Mesendoderm (in vitro differentiated cells): ENCODE results near the gene CDH23.

ENCODE experiments used
- DNase-seq: peaks from one replicate; pipeline ENCODE4 v3.0.0; 2013
- H2AK5ac ChIP-seq: 2 replicates; pipeline ENCODE4 v1.6.1; 2013; ENCODE audit warnings: low read length, inconsistent platforms
- H2BK120ac ChIP-seq: 2 replicates; pipeline ENCODE4 v1.6.1; 2013; ENCODE audit warnings: low read depth, mild to moderate bottlenecking, low read length, moderate library complexity, mixed read lengths
- H2BK15ac ChIP-seq: replicated peaks from 2 replicates; pipeline ENCODE4 v1.6.1; 2013; ENCODE audit warnings: low read depth, mild to moderate bottlenecking, moderate library complexity
- H2BK5ac ChIP-seq: 2 replicates; pipeline ENCODE4 v1.6.1; 2013; ENCODE audit warnings: low read length, inconsistent platforms
- H3K18ac ChIP-seq: 2 replicates; pipeline ENCODE4 v1.6.1; 2013; ENCODE audit warnings: mild to moderate bottlenecking, low read length, mixed read lengths
- H3K23ac ChIP-seq: one replicate; pipeline ENCODE4 v1.6.1; 2013; ENCODE audit warnings: low read length
- H3K27ac ChIP-seq: 2 replicates; pipeline ENCODE4 v1.5.1; 2013; ENCODE audit warnings: low read depth, mild to moderate bottlenecking, inconsistent platforms, low read length, moderate library complexity
- H3K27me3 ChIP-seq: 2 replicates; pipeline ENCODE4 v1.6.1; 2013; ENCODE audit warnings: low read length, control low read depth, mild to moderate bottlenecking, inconsistent platforms; ENCODE audit not compliant: insufficient read depth, poor library complexity
- H3K36me3 ChIP-seq: 2 replicates; pipeline ENCODE4 v1.6.1; 2013; ENCODE audit warnings: low read length, inconsistent platforms; ENCODE audit not compliant: control insufficient read depth, insufficient read depth
- H3K4ac ChIP-seq: one replicate; pipeline ENCODE4 v1.6.1; 2013; ENCODE audit warnings: low read depth, mild to moderate bottlenecking, low read length, moderate library complexity
- H3K4me1 ChIP-seq: 2 replicates; pipeline ENCODE4 v1.6.1; 2013; ENCODE audit warnings: low read depth, low read length, inconsistent platforms; ENCODE audit not compliant: control insufficient read depth
- H3K4me2 ChIP-seq: 2 replicates; pipeline ENCODE4 v1.6.1; 2013; ENCODE audit warnings: low read length
- H3K4me3 ChIP-seq: 2 replicates; pipeline ENCODE4 v1.5.1; 2013; ENCODE audit warnings: mild to moderate bottlenecking, low read length
- H3K56ac ChIP-seq: one replicate; pipeline ENCODE4 v1.6.1; 2013; ENCODE audit warnings: low read length
- H3K79me1 ChIP-seq: 2 replicates; pipeline ENCODE4 v1.6.1; 2013; ENCODE audit warnings: low read length, inconsistent platforms
- H3K79me2 ChIP-seq: 2 replicates; pipeline ENCODE4 v1.6.1; 2013; ENCODE audit warnings: mild to moderate bottlenecking, low read length; ENCODE audit not compliant: control insufficient read depth, insufficient read depth
- H3K9ac ChIP-seq: 2 replicates; pipeline ENCODE4 v1.6.1; 2013; ENCODE audit warnings: low read length, inconsistent platforms
- H4K5ac ChIP-seq: one replicate; pipeline ENCODE4 v1.6.1; 2013; ENCODE audit warnings: low read length
- H4K8ac ChIP-seq: one replicate; pipeline ENCODE4 v1.6.1; 2013; ENCODE audit warnings: low read depth, mild to moderate bottlenecking, control low read depth, low read length, moderate library complexity
- WGBS: extraction: QIAGEN DNeasy Blood & Tissue Kit; methylation state at CpG from one replicate; pipeline ENCODE4 v1.1.7; 2013; ENCODE audit warnings: low lambda C conversion rate, missing lambda C conversion rate; ENCODE audit not compliant: insufficient coverage; ENCODE audit errors: extremely low coverage; 5-methylcytosine and 5-hydroxymethylcytosine counted together

Gene CDH23

GRCh38 chr10:71442859-71443570 is 46.3 kb downstream of the CDH23 start:
- Histone ChIP-seq H3K4me1 (no peaks in the 10 kb centered on the region), H3K36me3 (no peaks in the 10 kb centered on the region), H2BK120ac (no peak overlapping the region), H4K8ac (no peak overlapping the region), H2AK5ac (no peak overlapping the region), H3K27ac (no peak overlapping the region), H3K79me1 (no peaks in the 10 kb centered on the region), H3K79me2 (no peaks in the 10 kb centered on the region), H3K4me2 (no peak overlapping the region), H3K56ac (no peak overlapping the region), H3K4ac (no peak overlapping the region), H2BK15ac (no peak overlapping the region), H3K9ac (no peak overlapping the region), H3K18ac (no peak overlapping the region), H3K27me3 (no peaks in the 10 kb centered on the region), H3K23ac (peak overlapping the region; percentile 36), H4K5ac (no peak overlapping the region), H2BK5ac (no peak overlapping the region), H3K4me3 (no peak overlapping the region)
- no CpG with 5 or more reads among the region's 15 CpGs for WGBS
- DNase-seq, result no peak

- no peak overlapping the region for H3K18ac ChIP-seq
- no peak overlapping the region for H3K9ac ChIP-seq
- no peak overlapping the region for H2BK15ac ChIP-seq
- H4K8ac ChIP-seq, result no peak overlapping the region
- H3K27me3 ChIP-seq, result no peaks in the 10 kb centered on the region
- no peak overlapping the region for H3K27ac ChIP-seq
- no peak overlapping the region for H2BK120ac ChIP-seq
- H3K36me3 ChIP-seq, result no peaks in the 10 kb centered on the region
- no CpG with 5 or more reads among the region's 10 CpGs for WGBS
- H3K79me1 ChIP-seq, result no peaks in the 10 kb centered on the region
- H3K56ac ChIP-seq, result no peak overlapping the region
- no peak for DNase-seq
- H2AK5ac ChIP-seq, result no peak overlapping the region
- no peak overlapping the region for H3K4me2 ChIP-seq
- no peak overlapping the region for H3K4me3 ChIP-seq
- H3K4me1 ChIP-seq, result no peaks in the 10 kb centered on the region
- H2BK5ac ChIP-seq, result no peak overlapping the region
- no peak overlapping the region for H3K4ac ChIP-seq
- no peak overlapping the region for H3K23ac ChIP-seq
- H3K79me2 ChIP-seq, result no peaks in the 10 kb centered on the region
- no peak overlapping the region for H4K5ac ChIP-seq
These were observed 47.0 kb downstream of the CDH23 start for GRCh38 chr10:71443676-71444075.

GRCh38 chr10:71444284-71445054 is 47.7 kb downstream of the CDH23 start:
- Histone ChIP-seq H3K23ac (no peak overlapping the region), H4K5ac (no peak overlapping the region), H3K79me2 (no peaks in the 10 kb centered on the region), H3K4me1 (no peaks in the 10 kb centered on the region), H3K36me3 (no peaks in the 10 kb centered on the region), H2BK120ac (no peak overlapping the region), H3K4ac (no peak overlapping the region), H3K4me3 (no peak overlapping the region), H3K79me1 (no peaks in the 10 kb centered on the region), H2AK5ac (no peak overlapping the region), H3K4me2 (no peak overlapping the region), H2BK15ac (no peak overlapping the region), H3K27me3 (no peaks in the 10 kb centered on the region), H4K8ac (no peak overlapping the region), H3K56ac (no peak overlapping the region), H3K18ac (no peak overlapping the region), H2BK5ac (no peak overlapping the region), H3K9ac (no peak overlapping the region), H3K27ac (no peak overlapping the region)
- no peak for DNase-seq
- no CpG with 5 or more reads among the region's 4 CpGs for WGBS

- no peak overlapping the region for H3K18ac ChIP-seq
- whole genome bisulfite sequencing, result no CpG with 5 or more reads among the region's 2 CpGs
- H3K27me3 ChIP-seq, result no peaks in the 10 kb centered on the region
- H2BK120ac ChIP-seq, result no peak overlapping the region
- no peak overlapping the region for H3K23ac ChIP-seq
- H3K79me2 ChIP-seq, result no peaks in the 10 kb centered on the region
- H3K27ac ChIP-seq, result no peak overlapping the region
- no peak overlapping the region for H2BK5ac ChIP-seq
- no peak overlapping the region for H2BK15ac ChIP-seq
- H3K79me1 ChIP-seq, result no peaks in the 10 kb centered on the region
- H3K4ac ChIP-seq, result no peak overlapping the region
- no peak for DNase-seq
- H3K56ac ChIP-seq, result no peak overlapping the region
- H4K5ac ChIP-seq, result no peak overlapping the region
- H3K36me3 ChIP-seq, result no peaks in the 10 kb centered on the region
- no peaks in the 10 kb centered on the region for H3K4me1 ChIP-seq
- H3K9ac ChIP-seq, result no peak overlapping the region
- no peak overlapping the region for H4K8ac ChIP-seq
- H3K4me3 ChIP-seq, result no peak overlapping the region
- no peak overlapping the region for H3K4me2 ChIP-seq
- H2AK5ac ChIP-seq, result no peak overlapping the region
These were observed 51.0 kb downstream of the CDH23 start for GRCh38 chr10:71447676-71448075.

- no peak for DNase-seq
- Histone ChIP-seq H4K5ac (no peak overlapping the region), H4K8ac (no peak overlapping the region), H3K79me1 (no peaks in the 10 kb centered on the region), H3K36me3 (no peaks in the 10 kb centered on the region), H3K4me1 (no peaks in the 10 kb centered on the region), H3K9ac (no peak overlapping the region), H2BK120ac (no peak overlapping the region), H2AK5ac (no peak overlapping the region), H2BK5ac (no peak overlapping the region), H3K23ac (no peak overlapping the region), H3K4ac (no peak overlapping the region), H3K18ac (no peak overlapping the region), H3K27me3 (no peaks in the 10 kb centered on the region), H2BK15ac (no peak overlapping the region), H3K27ac (no peak overlapping the region), H3K79me2 (no peaks in the 10 kb centered on the region), H3K4me3 (no peak overlapping the region), H3K4me2 (no peak overlapping the region), H3K56ac (no peak overlapping the region)
- no CpG with 5 or more reads among the region's 9 CpGs for WGBS
These were observed 51.4 kb downstream of the CDH23 start for GRCh38 chr10:71448146-71448545.
